ENCODE data around the gene NFATC2. TPM values are rescaled to one million over a fixed set of nuclear protein-coding genes. Genes with fewer than 3 reads are reported as not detected.

Gene NFATC2
- total RNA-seq, 2 donors from 2014 or later, result 5.8 to 7.3 TPM

DNA sequence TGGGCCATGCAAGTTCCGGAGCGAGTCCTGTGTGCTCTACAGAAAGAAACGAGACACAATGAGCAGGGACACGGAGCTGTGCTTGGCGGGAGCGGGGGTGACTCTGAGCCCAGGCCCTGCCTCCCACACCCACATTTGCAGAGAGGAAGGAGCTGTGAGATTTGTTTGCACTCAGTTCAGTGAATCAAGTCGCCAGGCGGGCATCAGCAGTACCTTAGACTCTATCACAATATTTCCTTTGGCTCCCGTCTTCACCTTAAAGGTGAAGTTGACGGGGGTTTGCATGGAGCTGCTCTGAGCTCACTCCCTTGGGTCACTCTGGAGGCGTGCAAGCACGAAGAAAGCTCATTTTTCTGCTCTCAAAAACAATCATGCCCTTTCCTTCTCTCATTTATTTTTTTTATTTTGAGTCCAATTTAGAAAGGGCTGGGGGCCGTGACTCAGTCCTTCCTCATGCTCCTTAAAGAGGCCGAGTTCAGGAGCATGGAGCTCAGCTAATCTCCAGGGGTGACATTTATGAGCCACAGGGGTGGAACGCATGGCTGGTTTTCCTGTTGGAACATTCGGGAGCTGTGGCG is 188.2 kb downstream of the NFATC2 start:
- Histone ChIP-seq H3K4me1 (no peaks in the 10 kb centered on the region), H3K27ac (no peak overlapping the region), H3K27me3 (no peaks in the 10 kb centered on the region), H3K36me3 (no peaks in the 10 kb centered on the region), H3K4me3 (no peak overlapping the region), H3K9me3 (no peaks in the 10 kb centered on the region), H3K9ac (ENCODE audit: low read depth in 2 of 2, low read length in 2 of 2) (no peak overlapping the region)
- TF ChIP-seq, protein P1, sequence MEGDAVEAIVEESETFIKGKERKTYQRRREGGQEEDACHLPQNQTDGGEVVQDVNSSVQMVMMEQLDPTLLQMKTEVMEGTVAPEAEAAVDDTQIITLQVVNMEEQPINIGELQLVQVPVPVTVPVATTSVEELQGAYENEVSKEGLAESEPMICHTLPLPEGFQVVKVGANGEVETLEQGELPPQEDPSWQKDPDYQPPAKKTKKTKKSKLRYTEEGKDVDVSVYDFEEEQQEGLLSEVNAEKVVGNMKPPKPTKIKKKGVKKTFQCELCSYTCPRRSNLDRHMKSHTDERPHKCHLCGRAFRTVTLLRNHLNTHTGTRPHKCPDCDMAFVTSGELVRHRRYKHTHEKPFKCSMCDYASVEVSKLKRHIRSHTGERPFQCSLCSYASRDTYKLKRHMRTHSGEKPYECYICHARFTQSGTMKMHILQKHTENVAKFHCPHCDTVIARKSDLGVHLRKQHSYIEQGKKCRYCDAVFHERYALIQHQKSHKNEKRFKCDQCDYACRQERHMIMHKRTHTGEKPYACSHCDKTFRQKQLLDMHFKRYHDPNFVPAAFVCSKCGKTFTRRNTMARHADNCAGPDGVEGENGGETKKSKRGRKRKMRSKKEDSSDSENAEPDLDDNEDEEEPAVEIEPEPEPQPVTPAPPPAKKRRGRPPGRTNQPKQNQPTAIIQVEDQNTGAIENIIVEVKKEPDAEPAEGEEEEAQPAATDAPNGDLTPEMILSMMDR (IDR thresholded peaks at IDR 0.05), result no peak
- no peak for DNase-seq
- intact Hi-C loops (cut with DNase I), result no loop called here

DNA sequence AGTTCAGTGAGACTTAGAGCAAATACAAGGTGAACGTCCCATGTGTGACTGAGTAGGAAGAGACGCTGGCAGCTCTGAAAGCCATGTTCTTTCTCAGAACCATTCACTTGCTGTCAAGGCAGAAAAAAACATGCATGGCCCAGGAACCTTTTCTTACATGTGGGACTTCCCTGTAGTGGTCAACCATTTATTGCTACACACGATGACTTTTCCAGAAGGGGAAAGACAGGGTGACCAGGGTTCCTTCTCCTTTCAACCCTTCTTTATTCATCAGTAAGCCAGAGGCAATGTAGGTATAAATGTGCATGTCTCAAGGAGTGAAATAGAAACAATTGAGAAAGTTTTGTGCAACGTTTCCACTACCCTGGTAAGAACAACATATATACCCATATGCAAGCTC is 189.0 kb downstream of the NFATC2 start:
- Histone ChIP-seq H3K27me3 (no peaks in the 10 kb centered on the region), H3K9me3 (no peaks in the 10 kb centered on the region), H3K36me3 (no peaks in the 10 kb centered on the region), H3K4me3 (no peak overlapping the region), H3K9ac (ENCODE audit: low read depth in 2 of 2, low read length in 2 of 2) (no peak overlapping the region), H3K4me1 (no peaks in the 10 kb centered on the region), H3K27ac (no peak overlapping the region)
- intact Hi-C loops (cut with DNase I), result no loop called here
- no peak for DNase-seq
- TF ChIP-seq, protein P1 (IDR thresholded peaks at IDR 0.05), result no peak

DNA sequence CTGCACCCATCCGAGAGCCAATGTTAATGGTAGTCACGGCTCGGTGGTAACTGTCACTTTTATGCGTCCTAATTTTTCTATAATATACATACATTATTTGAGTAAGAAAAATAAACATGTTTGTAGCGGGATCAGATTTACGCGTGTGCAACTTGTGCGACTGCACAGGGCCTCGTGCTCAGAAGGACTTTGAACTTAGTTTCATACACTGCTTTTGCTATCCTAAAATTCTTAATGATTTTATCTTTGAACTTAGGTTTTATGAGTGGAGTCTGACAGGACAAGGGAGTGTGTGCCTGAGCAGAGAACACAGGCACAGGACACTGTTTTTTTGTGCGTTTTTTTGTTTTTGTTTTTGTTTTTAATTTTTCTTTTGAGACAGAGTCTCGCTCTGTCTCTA is 189.7 kb downstream of the NFATC2 start:
- DNase-seq, result no peak
- no peak overlapping the region for H3K9ac ChIP-seq (ENCODE audit: low read depth in 2 of 2, low read length in 2 of 2)
- no peak overlapping the region for H3K27ac ChIP-seq
- no peaks in the 10 kb centered on the region for H3K36me3 ChIP-seq
- TF ChIP-seq, protein P1 (IDR thresholded peaks at IDR 0.05), result no peak
- H3K9me3 ChIP-seq, result no peaks in the 10 kb centered on the region
- H3K4me1 ChIP-seq, result no peaks in the 10 kb centered on the region
- no peaks in the 10 kb centered on the region for H3K27me3 ChIP-seq
- no peak overlapping the region for H3K4me3 ChIP-seq
- intact Hi-C loops (cut with DNase I), result no loop called here

DNA sequence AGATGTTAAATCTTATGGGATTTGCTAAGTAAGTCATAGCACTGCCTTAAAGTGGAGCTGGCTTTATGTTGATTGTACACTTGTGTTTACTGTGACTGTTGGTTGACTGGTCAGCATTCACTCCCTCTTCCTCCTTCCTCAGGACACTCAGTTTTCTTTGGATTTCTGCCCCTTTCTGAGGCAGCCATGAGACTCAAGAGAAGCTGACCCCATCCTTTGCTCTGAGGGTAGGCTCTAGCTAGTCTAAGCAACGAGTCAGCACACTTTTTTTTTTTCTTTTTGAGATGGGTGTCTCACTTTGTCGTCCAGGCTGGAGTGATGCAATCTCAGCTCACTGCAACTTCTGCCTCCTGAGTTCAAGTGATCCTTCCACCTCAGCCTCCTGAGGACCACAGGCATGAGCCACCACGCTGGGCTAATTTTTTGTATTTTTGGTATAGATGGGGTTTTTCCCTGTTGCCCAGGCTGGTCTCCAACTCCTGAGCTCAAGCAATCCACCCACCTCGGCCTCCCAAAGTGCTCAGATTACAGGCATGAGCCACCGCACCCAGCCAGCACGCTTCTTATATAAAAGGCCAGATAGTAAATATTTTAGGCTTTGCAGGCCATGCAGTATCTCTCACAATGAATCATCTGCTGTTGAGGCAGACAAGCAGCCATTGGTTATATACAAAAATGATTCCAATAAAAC is 191.4 kb downstream of the NFATC2 start:
- H3K36me3 ChIP-seq, result no peaks in the 10 kb centered on the region
- DNase-seq, result no peak
- no peak overlapping the region for H3K9ac ChIP-seq (ENCODE audit: low read depth in 2 of 2, low read length in 2 of 2)
- TF ChIP-seq, protein P1 (IDR thresholded peaks at IDR 0.05), result no peak
- no peaks in the 10 kb centered on the region for H3K9me3 ChIP-seq
- no peak overlapping the region for H3K4me3 ChIP-seq
- H3K4me1 ChIP-seq, result no peaks in the 10 kb centered on the region
- no peaks in the 10 kb centered on the region for H3K27me3 ChIP-seq
- intact Hi-C loops (cut with DNase I), result no loop called here
- no peak overlapping the region for H3K27ac ChIP-seq

DNA sequence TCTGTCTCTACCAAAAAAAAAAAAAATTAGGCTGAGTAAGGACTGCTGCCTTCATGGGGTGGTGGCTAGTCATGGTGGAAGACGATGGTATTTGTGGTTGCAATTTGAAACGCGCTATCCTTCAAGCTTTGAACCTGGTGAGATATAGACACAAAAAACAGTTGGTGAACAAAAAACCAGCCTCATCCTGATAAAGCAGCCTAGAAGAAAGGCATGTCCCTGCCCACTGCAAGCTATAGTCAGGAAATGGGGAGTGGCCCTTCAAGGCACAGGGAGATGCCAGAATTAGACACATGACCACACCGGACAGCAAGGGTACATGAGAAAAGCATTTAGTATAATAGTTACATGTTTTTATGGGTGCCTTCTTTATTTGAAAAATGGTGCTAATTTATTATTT is 193.6 kb downstream of the NFATC2 start:
- H3K4me1 ChIP-seq, result no peaks in the 10 kb centered on the region
- H3K36me3 ChIP-seq, result no peaks in the 10 kb centered on the region
- no peaks in the 10 kb centered on the region for H3K9me3 ChIP-seq
- H3K9ac ChIP-seq (ENCODE audit: low read depth in 2 of 2, low read length in 2 of 2), result no peak overlapping the region
- TF ChIP-seq, protein P1 (IDR thresholded peaks at IDR 0.05), result no peak
- no peak overlapping the region for H3K27ac ChIP-seq
- no peaks in the 10 kb centered on the region for H3K27me3 ChIP-seq
- DNase-seq, result no peak
- intact Hi-C loops (cut with DNase I), result no loop called here
- no peak overlapping the region for H3K4me3 ChIP-seq
